Measurements from ENCODE around the gene GMDS.

The GMDS gene

DNA sequence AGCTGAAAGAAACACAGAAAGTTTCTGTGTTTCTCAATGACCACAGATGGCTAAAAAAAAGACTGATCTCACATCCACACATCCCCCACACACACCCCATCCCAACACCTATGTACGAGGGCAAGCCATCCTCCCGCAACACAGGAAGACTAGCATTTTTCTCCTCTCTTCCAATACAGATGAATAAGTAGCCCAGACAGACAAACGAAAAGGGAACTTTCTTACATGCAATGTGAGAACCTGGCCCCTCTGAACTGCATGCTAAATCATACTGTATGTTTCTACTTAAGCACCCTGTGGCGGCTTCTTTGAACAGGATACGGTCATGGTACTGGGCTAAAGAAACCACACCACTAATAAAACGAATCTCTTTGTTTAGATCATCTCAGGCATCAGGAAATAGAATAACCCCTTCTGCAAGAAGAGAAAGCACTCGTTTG lies 116.2 kb downstream of the GMDS start:
- DNase-seq, result peak in 2 of 3 experiments; percentile 22 to 31

DNA sequence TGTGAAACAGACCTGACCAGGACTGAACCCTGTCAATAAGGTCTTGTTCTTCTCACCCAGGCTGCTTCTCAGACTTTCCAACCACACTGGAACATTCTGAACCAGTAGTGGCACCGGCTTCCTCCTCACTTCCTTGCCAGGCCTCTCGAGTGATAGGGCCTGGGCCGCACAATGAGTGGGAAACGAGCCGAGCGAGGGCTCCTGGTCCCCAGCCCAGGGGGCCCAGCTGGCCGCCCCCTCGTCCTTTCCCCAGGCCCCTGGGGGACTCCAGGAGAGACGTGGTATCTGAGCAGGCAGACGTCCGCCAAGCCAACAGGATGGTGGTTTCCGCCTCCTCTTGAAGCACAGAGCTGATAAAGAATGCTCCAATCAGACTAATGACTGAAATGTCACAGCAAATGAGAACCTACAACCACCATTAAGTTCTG lies 117.9 kb downstream of the GMDS start:
- no peak for DNase-seq

DNA sequence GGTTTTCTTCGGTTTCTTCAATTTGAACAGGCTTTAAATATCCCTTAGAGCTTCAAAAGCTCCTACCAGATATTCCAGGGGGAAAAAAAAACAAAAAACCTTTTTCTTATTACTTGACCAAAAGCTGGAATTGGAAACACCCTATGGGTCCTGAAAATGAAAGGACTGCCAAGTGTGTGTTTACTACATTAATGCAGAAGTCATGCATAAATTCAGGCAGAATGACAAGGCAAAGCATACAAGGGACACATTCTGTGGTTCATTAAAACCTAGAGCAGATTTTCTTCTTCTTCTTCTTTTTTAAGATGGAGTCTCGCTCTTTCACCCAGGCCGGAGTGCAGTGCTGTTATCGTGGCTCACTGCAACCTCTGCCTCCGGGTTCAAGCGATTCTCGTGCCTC lies 119.1 kb downstream of the GMDS start:
- no peak for DNase-seq

DNA sequence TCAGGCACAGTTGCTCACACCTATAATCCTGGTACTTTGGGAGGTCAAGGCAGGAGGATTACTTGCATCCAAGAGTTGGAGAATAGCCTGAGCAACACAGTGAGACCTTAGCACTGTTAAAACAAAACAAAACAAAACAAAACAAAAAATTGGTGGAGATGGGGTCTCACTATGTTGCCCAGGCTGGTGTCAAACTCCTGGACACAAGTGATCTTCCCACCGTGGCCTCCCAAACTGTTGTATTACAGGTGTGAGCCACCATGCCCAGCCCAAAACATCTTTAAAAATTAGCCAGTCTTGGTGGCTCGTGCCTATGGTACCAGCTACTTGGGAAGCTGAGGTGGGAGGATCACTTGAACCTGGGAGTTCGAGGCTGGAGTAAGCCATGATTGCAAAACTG lies 120.2 kb downstream of the GMDS start:
- DNase-seq, result no peak

DNA sequence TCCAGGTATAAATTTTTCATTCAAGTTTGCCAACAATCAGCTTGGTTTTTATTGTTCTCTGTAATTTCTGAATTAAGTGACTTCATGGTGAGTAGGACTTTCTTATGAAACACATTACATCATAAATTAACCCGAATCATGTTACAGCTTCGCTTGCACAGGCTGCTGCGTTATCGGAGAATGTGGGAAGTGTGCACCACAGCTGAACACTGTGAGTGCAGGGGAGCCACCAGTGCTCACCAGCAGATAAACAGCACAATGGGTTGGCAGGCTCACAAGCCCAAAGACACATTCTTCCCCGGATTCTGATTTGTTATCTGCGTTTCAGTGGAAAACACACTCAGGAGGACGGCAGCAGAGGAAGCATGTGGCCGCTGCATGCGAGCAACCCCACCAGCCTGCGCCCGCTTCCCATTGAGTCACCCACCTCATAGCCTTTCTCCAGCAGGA lies 121.1 kb downstream of the GMDS start:
- no peak for DNase-seq

DNA sequence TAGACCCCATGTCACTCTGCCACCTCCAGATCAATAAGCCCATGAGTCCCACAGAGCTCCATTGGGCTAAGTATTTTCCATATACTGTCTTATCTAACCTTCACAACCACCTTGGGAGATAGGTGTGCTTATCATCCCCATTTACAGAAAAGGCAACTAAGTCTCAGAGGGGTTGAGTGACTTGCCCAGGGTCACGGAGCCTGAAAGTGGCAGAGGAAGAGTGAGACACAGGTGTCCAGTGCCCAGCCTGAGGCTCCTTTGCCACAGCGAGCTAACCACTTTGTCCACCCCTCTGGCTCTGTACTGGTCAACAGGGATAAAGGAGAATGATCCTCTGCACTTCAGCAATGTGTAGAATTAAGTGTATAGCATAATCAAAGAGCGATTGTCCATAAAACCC lies 124.5 kb downstream of the GMDS start:
- no peak for DNase-seq

DNA sequence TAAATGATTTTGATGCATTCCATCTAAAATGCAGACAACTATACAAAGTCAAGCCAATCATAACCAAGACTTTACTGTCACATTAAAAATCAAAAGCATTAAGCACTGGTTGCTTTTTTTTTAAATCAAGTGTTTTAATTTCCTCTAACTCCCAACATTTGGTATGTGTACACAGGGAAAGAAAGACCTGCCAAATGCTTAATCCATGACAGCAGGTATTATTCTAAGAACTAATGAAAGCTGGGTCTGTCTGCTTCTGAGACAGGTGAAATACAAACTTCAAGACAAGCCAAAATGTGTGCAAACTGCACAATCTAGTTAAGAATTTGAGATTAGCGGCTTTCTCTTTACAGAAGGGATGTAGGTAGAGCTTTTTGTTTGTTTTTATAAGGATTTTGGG lies 126.1 kb downstream of the GMDS start:
- DNase-seq, result no peak

DNA sequence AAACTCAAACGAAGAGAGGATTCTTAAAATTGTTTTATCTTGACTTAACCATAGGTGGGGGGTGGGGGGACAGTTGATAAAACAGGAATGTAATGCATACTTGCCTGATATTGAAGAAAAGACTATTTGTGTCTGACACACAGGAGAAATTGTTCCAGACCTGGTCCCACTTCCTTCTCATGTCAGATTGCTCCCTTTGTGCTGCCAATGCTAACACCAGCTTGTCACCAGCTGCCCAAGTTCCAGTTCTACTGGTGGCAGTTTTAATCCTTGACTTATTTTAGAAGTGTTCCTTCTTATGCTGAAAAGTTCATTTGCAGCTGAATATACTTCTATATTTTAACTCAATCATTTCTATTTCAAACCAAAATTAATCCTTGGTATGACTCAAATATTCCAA lies 127.3 kb downstream of the GMDS start:
- no peak for DNase-seq

DNA sequence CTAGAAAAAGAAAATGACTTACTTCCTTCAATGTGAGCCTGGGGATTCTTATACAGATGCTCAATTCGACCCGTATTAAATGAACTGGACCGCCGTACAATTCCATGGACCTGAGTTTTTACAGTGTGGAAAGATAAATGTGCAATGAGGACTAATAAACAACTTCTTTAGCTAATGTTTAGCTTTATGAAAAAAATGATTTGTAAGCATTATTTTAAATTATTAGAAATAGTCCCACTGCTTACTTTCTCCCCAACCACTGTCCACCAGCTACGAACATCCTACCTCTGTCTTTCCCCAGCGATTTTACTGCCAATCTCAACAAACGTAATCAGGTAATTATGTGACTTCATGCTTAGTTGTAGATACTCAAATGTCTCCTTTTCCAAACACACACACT lies 128.0 kb downstream of the GMDS start:
- DNase-seq, result no peak

DNA sequence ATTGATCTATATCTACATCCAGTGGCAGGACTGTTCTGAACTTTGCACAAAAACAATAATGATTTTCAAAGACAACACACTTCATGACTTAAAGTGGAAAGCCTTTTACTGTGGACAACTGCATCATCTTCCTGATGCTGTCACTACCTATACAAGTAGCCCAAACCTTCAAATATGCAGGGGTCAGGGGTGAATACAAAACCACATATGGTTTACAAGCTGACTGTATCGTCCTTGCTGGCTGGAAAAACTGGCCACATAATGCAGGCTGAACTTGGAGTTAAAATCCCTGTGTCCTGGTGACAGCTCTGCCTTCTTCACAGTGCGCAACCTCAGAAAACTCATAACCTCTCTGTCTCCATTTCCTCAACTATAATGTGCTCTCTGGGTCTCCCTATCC lies 128.9 kb downstream of the GMDS start:
- no peak for DNase-seq

DNA sequence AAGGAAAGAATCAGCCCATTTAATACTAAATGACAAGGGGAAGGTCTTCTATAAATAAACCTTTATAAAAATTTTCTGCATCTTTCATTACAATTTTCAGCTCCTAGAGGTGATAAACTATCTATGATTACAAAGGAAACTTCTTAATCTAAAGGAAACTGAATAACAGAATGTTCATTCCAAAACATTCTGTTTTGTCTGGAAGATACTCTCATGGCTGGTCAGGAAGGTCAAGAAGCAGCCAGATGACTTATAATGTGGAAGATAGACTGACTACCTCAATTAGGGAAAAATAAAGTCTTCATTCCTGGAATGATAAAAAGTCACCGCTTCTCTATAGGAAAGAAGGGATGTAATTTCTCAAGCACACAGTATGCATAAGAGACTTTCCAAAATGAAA lies 131.3 kb downstream of the GMDS start:
- no peak for DNase-seq

DNA sequence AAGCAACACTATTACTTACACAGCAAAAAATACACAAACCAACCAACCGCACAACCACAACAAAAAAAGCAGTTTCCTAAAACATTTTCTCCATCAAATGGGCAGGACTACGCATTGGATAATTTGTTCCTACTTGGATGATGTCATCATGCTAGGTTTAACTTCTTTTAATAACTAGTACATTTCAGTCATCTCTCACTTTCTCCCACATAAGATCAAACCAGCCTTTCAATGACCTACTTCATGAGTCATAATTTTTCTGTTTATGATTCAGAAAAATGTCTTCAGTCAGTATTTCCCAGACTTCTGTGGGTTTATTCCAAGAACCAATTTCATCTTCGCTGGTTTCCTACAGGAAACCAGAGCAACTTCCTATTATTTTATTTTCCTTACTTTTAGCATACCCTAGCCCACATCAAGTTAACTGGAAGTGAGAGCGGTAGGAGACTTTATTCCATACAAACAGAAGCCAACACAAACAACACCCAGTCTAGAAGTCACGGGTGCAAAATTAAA lies 134.2 kb downstream of the GMDS start:
- no peak for DNase-seq

DNA sequence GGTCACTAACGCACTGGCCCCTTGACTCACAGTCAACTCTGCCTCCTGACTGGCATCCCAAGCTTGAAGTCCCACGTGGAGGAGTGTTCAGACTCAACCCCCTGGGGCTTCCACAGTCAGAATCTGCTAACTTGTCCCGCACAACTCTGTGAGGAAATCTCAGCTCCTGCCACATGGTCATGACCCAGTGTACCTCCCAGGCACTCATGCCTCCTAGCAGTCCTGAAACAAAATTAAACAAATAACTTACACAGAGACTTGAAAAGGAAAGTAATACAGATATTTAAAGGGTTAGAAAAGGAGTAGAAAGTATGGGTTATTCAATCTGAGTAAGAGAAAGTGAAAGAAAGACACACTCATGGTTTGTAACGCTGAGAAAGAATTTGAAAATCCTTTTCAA lies 134.9 kb downstream of the GMDS start:
- DNase-seq, result no peak

DNA sequence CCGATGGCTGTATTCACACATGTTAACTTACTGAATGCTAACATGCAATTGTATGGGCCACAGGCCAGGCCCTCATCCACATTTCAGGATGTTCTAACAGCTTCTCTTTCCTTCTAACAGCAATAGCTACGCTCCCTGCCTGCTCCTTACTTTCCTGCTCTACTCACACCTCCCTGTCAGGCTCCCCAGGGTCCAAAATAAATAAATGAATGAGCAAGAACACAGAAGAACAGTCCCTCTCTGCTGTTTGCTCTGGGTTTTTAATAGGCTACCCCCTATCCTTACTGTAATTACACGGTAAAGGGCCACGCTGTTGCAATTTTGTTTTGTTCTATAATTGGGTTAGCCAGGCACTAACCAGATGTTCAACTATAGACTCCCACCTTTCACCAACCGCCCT lies 135.6 kb downstream of the GMDS start:
- DNase-seq, result peak in 2 of 3 experiments; percentile 82 to 97

DNA sequence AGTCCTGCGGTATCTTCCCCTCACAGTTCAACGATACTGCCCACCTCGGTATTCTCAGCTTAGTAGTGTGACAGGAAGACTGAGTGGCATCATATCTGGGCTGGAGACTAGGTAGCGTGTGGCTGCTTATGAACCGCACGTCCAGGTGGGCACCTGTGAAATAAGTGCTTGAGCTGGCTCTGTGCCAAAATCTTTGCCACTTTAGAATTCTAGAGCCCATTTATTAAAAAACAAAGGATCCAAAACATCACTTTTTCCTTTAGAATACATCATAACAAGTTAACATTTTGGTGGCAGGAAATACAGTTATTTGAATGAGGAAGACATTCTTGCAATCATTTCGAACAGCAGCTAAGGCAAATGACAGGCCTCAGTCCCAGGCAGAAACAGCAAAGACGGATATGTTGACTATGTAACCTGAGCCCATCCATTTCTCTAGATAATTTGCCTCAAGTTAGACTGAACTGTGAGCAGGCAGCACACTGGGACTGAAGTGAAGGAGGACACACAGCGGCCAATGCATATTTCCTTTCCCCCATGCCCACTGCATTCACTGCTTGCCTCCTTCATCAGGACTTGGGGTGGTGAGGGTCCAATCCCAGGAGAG lies 136.6 kb downstream of the GMDS start:
- peak; percentile 82 to 96 (median 83) for DNase-seq

DNA sequence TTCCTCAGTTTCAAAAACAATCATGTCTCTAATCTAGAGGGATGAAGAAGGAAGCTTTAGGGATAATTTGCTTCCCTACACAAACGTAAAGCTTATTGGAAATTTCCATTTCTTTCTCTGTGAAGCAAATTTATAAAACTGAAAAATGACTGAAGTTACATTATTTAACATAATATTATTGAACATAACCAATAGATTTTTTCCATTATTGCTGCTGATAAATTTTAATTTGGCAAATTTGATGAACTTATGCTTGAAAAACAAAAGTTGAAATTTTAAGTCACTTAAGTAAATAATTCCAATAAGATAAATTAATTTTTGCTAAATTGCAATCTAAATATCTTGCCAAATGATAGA lies 140.9 kb downstream of the GMDS start:
- DNase-seq, result no peak

DNA sequence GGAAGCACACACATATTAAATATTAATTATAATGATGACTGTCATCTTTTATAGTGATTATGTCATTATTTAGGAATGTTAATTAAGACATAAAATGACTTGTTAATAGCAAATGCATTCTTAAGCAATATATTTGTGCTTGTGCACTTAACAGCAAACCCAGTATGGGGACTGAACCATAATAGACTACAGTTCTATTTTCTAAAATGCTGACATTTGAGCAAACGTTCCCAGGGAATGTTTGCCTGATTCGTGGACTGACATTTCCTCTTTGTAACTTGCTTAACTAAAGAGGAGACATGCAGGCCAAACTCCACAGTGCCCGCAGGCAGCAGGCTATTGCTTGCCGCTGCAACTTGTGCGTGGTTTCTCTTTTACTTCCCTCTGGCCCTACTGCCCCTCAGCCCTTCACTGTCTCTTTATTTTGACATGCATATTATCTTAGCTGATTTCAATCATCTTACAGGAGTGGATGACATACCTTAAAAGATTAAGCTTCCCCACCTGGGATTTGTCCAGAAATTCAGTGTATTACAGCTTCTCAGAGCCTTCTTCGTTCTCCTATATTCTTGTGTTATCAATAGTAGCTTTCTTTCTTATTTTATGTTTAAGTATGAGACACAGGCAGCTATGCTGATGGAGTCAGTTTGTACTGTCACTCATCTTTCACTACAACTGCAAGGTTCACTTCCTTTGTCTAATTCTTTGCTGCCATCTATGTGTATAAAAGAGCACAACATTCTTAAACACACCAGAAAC lies 141.5 kb downstream of the GMDS start:
- peak in 2 of 3 experiments; percentile 41 to 69 for DNase-seq

DNA sequence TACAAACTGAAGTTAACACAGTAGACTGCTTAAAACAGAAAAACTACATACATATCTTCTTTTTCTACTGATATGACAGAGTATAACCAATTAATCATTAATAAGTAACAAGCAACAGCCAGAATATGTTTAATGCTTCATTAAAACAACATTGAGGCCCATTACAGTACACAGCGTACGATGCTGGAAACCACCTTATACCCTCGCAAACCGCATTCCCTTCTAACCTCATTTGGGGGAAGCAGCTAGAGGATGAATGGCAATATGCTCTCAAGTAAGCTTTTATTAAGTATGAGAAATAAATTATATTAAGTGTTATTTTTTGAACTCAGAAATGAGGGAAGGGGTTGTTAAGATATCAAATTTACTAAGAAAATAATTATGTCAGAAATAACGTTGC lies 142.4 kb downstream of the GMDS start:
- DNase-seq, result peak in 1 of 3 experiments; percentile 4

DNA sequence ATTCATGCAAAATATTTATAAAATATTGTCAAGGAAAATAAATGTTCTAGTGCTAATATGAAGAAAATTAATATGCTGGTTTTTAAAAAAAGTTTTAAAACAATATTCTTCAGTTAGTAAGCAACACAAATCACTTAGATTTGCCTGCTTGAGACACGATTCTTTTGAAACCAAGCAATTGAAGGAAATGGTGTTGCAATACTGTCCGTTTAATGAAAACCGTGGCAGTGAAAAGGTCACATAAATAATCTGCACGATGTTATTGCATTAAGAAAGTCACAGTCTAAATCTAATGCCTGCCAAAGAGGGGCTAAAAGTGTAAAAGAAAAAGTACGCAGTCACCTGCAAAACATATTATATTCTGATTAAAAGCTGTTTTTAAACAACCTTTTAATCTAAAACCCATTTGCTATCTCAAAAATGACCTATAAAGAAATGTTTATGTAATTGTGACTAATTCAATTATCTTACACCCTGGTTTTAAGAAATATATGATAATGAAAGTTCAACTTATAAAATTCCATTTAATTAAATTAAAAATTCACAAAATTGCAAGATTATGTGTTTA lies 143.0 kb downstream of the GMDS start:
- no peak for DNase-seq

DNA sequence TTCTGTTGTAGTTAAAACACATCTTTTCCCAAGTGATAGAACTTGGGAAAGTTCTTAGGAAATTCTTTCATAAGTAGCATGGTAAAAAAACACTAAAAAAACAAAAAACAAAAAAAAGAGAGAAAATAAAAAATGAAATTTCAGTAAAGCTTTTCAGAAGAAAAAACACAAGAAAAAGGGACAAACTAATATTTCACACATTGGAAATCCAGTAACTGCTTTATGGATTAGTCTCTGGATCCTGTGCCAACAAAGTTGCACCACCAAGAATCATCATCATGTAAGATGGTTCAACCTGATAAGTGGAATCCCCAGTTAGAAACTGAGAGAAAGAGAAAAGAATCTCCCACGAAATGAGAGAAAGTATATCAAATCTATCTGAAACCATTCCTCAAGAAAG lies 144.2 kb downstream of the GMDS start:
- no peak for DNase-seq

DNA sequence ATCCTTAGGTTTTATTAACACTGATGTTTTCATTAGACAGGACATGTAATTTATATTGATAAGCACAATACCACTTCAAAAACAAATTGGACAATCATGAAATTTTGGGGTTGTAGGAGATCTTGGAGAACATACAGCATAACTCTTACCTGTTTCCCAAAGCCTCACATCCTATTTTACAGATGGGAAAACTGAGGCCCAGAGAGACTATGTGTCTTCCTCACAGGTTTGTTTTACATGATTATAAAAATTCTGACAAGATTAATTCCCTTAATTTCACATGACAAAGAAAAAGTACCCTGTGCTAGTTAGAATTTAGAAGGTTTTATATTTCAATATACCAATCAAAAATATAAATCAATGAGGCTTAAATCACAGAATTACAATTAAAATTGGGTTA lies 145.5 kb downstream of the GMDS start:
- DNase-seq, result no peak

DNA sequence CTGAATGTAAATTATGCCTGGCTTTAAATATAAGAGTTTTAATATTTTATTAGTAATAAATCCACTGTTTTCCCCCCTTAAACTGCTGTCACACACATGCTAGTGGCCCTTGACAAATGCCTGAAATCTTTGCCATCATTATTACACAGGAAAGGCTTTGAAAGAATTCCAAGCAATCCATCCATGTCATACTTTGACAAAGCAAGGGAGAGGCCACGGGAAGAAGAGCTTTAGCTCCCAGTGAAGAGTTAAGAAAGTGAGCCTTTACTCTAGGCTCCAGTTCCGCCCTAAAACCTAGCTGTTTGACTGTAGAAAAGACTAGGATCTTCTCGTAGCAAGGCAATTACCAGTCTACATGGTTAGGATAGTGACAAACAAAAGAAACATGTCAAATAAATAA lies 147.9 kb downstream of the GMDS start:
- no peak for DNase-seq

DNA sequence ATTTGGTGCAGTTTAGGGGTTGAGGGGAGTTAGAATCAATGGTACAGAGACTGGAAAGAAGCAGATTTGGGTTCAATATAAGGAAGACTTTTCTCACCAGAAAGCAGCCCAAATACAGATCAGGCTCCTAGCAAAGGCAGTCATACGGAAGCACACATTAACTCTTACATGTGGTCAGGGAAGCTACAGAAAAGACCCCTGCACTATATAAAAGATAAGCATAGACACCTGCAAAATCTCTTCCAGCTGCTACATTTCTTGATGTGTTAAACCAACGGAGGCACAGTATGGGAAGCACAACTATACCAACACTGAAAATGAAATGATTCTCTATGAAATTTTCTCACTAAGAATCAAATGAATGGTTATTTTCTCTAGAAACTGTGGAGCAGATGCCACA lies 150.8 kb downstream of the GMDS start:
- no peak for DNase-seq

DNA sequence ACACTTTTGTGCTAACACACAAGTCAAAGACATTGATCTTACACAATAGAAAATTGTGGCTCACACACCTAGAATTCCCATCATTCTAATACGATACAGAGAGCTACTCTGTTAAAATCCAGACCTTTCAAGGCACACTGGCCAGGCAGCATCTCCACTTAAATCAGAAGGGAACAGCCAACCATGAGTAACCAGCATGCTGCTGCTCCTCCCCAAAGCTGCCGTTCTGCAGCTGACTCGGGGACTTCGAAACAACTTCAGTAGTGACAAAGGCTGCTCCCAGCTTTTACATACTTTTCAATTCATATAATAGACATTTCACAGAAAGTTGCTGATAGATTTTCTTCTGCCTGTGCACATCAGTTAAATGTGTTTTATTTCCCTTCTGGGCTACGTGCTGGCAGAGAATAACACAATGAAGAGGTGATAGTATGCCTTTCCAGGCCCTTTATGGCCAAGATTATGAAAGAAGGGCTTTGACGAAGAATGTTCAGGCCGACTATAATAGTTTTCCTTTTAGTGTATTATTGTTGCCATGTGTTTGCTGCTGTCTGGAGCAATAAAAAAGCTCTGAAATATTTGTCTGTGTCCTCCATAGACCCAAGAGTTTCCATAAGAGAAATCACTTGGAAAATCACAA lies 159.0 kb downstream of the GMDS start:
- no peak for DNase-seq

All from NCI-H1417 (cell line).